HG02852 (cell line): Measurements from ENCODE around the gene CREB5.
"Not testable (repeated sequence)": the region's sequence is repeated elsewhere in the genome, so short reads cannot be mapped to it uniquely, and the experiment has no call there.

ENCODE experiments used
- ATAC-seq: cut with Tn5 transposase; IDR thresholded peaks from one replicate; pipeline ENCODE4 v1.9.1; 2021; ENCODE audit warnings: mild to moderate bottlenecking, moderate library complexity; ENCODE audit not compliant: unreplicated experiment

The CREB5 gene

GRCh38 chr7:28544453-28545117 lies 132.3 kb downstream of the CREB5 start:
- ATAC-seq = no peak

GRCh38 chr7:28546067-28546466 lies 133.7 kb downstream of the CREB5 start:
- no peak for ATAC-seq

GRCh38 chr7:28547115-28547514 lies 134.8 kb downstream of the CREB5 start:
- ATAC-seq = no peak

GRCh38 chr7:28548416-28548815 lies 136.1 kb downstream of the CREB5 start:
- ATAC-seq = no peak

GRCh38 chr7:28549998-28550397 lies 137.7 kb downstream of the CREB5 start:
- ATAC-seq = no peak

GRCh38 chr7:28550580-28551186 lies 138.4 kb downstream of the CREB5 start:
- no peak for ATAC-seq

GRCh38 chr7:28551331-28551730 lies 139.0 kb downstream of the CREB5 start:
- ATAC-seq = no peak

GRCh38 chr7:28551766-28552165 lies 139.4 kb downstream of the CREB5 start:
- ATAC-seq = not testable (repeated sequence)

GRCh38 chr7:28554802-28555471 lies 142.6 kb downstream of the CREB5 start:
- ATAC-seq = no peak

- ATAC-seq = no peak
Observed at GRCh38 chr7:28556025-28556424, 143.7 kb downstream of the CREB5 start.

GRCh38 chr7:28556671-28557070 lies 144.4 kb downstream of the CREB5 start:
- ATAC-seq = no peak

- no peak for ATAC-seq
Observed at GRCh38 chr7:28558236-28558635, 145.9 kb downstream of the CREB5 start.

- ATAC-seq = no peak
Observed at GRCh38 chr7:28560767-28561166, 148.4 kb downstream of the CREB5 start.

GRCh38 chr7:28564033-28564432 lies 151.7 kb downstream of the CREB5 start:
- ATAC-seq = no peak

- ATAC-seq = no peak
Observed at GRCh38 chr7:28564755-28565374, 152.5 kb downstream of the CREB5 start.

- no peak for ATAC-seq
Observed at GRCh38 chr7:28565980-28566379, 153.7 kb downstream of the CREB5 start.

GRCh38 chr7:28570113-28570969 lies 158.0 kb downstream of the CREB5 start:
- ATAC-seq = peak; percentile 76

GRCh38 chr7:28570970-28571288 lies 158.6 kb downstream of the CREB5 start:
- ATAC-seq = no peak

- no peak for ATAC-seq
Observed at GRCh38 chr7:28571405-28571804, 159.1 kb downstream of the CREB5 start.

- ATAC-seq = no peak
Observed at GRCh38 chr7:28572321-28573058, 160.2 kb downstream of the CREB5 start.
